ENCODE measurements around the gene KCNQ2. TPM values are rescaled to one million over a fixed set of nuclear protein-coding genes. Genes with fewer than 3 reads are reported as not detected.

KCNQ2 gene
- polyA plus RNA-seq, 3 donors: not detected

DNA sequence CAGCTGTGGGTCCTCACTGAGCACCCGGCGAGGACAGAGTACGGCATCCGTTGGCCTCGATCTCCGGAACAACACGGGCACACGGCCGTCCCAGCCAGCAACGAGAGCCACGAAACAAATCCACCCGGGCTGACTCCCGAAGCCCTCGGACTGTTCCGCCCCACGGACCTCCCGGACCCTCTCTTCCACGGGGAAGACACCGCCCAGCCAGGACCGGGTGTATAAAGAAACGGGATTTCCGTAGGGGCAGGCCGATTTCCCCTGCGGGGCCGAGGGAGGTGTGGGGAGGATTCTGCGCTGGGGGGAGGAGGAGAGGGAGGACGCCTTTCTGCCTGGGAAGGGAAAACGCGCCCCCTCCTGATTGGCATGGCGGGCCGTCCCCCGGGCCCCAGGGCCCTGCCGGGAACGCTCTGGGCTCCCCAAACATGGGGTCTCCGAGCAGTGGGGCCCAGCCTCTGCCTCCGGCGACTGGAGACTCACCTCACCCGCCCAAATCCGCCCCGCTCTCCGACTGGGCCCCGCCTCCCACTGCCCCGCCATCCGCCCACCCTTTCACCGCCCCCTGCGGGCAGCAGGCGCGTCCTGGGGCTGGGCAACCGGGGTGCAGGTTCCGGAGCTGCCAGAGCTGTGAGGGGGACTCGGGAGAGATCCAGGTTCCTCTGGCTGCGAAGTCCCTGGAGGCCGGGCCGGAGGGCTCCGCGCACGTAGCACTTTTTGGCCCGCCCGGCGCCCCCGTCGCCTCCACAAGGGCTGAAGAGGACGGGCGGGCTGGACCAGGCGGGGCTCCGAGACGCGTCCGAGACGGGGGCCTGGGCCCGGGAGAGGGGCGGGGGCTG is 47.4 kb upstream of the KCNQ2 start:
- H3K27me3 ChIP-seq (ENCODE audit: control insufficient read depth in 2 of 2, insufficient read depth in 2 of 2, low read length in 2 of 2): peaks cover 0 to 23% of the 10 kb centered on the region in 2 donors
- peaks cover 11 to 13% of the 10 kb centered on the region in 2 donors for H3K9me3 ChIP-seq (replicated peaks in 1 of 2; ENCODE audit: control insufficient read depth in 1 of 2, insufficient read depth in 1 of 2, low read length in 2 of 2)
- peak in 1 of 3 donors; percentile 23 for DNase-seq
- WGBS (ENCODE audit: insufficient coverage): under 1% methylated on average over 65 of the region's 72 CpGs
- H3K36me3 Mint-ChIP-seq: peaks cover 15 to 21% of the 10 kb centered on the region in 2 donors
- peak overlapping the region; percentile 96 for H3K4me2 ChIP-seq (replicated peaks; ENCODE audit: extremely low read depth, low read length, poor library complexity, severe bottlenecking)
- peaks cover 13 to 29% (median 23%) of the 10 kb centered on the region in 7 donors for H3K9me3 Mint-ChIP-seq
- no peaks in the 10 kb centered on the region for H3K36me3 ChIP-seq (replicated peaks in 1 of 2; ENCODE audit: control insufficient read depth in 1 of 2, insufficient read depth in 2 of 2, low read length in 2 of 2)
- H3K27me3 Mint-ChIP-seq (ENCODE audit: low read depth in 3 of 3): peaks cover 24 to 43% (median 27%) of the 10 kb centered on the region in 3 donors
- peak overlapping the region; percentile 97 for H2AFZ ChIP-seq (ENCODE audit: insufficient read depth, low read depth, low read length, poor library complexity, severe bottlenecking)
- peak overlapping the region in 1 of 7 donors; percentile 63 for H3K27ac Mint-ChIP-seq
- H3K4me3 Mint-ChIP-seq: peak overlapping the region; percentile 75 to 80
- H3K4me1 ChIP-seq (ENCODE audit: control insufficient read depth in 1 of 2, insufficient read depth in 2 of 2, low read length in 2 of 2): peaks cover 16 to 25% of the 10 kb centered on the region in 2 donors
- intact Hi-C loops (cut with micrococcal nuclease): loop anchor here (1.0 to 10.0 kb wide), 3 partner anchors 17 to 545 kb away; partner anchors contain the start of genes PTK6 (in 2 of the 2) and TCEA2 (in 1 of the 2)
- peaks cover 13% of the 10 kb centered on the region for H4K20me1 ChIP-seq (ENCODE audit: insufficient read depth, low read length)
- peaks cover 7% of the 10 kb centered on the region for H3K79me2 ChIP-seq (ENCODE audit: insufficient read depth, low read length)
- peak overlapping the region; percentile 68 for H3K9ac ChIP-seq (ENCODE audit: insufficient read depth, low read length, poor library complexity, severe bottlenecking)
- TF ChIP-seq, protein P1, sequence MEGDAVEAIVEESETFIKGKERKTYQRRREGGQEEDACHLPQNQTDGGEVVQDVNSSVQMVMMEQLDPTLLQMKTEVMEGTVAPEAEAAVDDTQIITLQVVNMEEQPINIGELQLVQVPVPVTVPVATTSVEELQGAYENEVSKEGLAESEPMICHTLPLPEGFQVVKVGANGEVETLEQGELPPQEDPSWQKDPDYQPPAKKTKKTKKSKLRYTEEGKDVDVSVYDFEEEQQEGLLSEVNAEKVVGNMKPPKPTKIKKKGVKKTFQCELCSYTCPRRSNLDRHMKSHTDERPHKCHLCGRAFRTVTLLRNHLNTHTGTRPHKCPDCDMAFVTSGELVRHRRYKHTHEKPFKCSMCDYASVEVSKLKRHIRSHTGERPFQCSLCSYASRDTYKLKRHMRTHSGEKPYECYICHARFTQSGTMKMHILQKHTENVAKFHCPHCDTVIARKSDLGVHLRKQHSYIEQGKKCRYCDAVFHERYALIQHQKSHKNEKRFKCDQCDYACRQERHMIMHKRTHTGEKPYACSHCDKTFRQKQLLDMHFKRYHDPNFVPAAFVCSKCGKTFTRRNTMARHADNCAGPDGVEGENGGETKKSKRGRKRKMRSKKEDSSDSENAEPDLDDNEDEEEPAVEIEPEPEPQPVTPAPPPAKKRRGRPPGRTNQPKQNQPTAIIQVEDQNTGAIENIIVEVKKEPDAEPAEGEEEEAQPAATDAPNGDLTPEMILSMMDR (IDR thresholded peaks at IDR 0.05): no peak
- H3K27ac ChIP-seq (ENCODE audit: low read depth in 1 of 2, low read length in 2 of 2): no peak overlapping the region
- peaks cover 12% of the 10 kb centered on the region for H3K4me1 Mint-ChIP-seq
- peak overlapping the region; percentile 32 to 83 (median 68) for H3K4me3 ChIP-seq (replicated peaks in 1 of 3; ENCODE audit: low read depth in 2 of 3, low read length in 3 of 3)

- peak overlapping the region; percentile 97 for H2AFZ ChIP-seq (ENCODE audit: insufficient read depth, low read depth, low read length, poor library complexity, severe bottlenecking)
These were observed 46.7 kb upstream of the KCNQ2 start for GRCh38 chr20:63518946-63519667.

More at GRCh38 chr20:63518946-63519667, 46.7 kb upstream of the KCNQ2 start:
- DNase-seq: no peak
- Mint-ChIP-seq H3K27ac (peak overlapping the region in 1 of 7 donors; percentile 63), H3K27me3 (ENCODE audit: low read depth in 3 of 3) (peaks cover 23 to 45% (median 33%) of the 10 kb centered on the region in 3 donors), H3K36me3 (peaks cover 15 to 21% of the 10 kb centered on the region in 2 donors), H3K9me3 (peaks cover 17 to 33% (median 28%) of the 10 kb centered on the region in 7 donors), H3K4me1 (peaks cover 15% of the 10 kb centered on the region), H3K4me3 (peak overlapping the region; percentile 75 to 80)
- Histone ChIP-seq H3K27me3 (ENCODE audit: control insufficient read depth in 2 of 2, insufficient read depth in 2 of 2, low read length in 2 of 2) (peaks cover 0 to 23% of the 10 kb centered on the region in 2 donors), H3K9ac (ENCODE audit: insufficient read depth, low read length, poor library complexity, severe bottlenecking) (peak overlapping the region; percentile 68), H3K4me3 (replicated peaks in 1 of 3; ENCODE audit: low read depth in 2 of 3, low read length in 3 of 3) (peak overlapping the region in 2 of 3 experiments; percentile 32 to 83), H3K4me1 (ENCODE audit: control insufficient read depth in 1 of 2, insufficient read depth in 2 of 2, low read length in 2 of 2) (peaks cover 16 to 25% of the 10 kb centered on the region in 2 donors), H3K79me2 (ENCODE audit: insufficient read depth, low read length) (peaks cover 7% of the 10 kb centered on the region), H3K36me3 (replicated peaks in 1 of 2; ENCODE audit: control insufficient read depth in 1 of 2, insufficient read depth in 2 of 2, low read length in 2 of 2) (no peaks in the 10 kb centered on the region), H3K27ac (ENCODE audit: low read depth in 1 of 2, low read length in 2 of 2) (no peak overlapping the region), H3K4me2 (replicated peaks; ENCODE audit: extremely low read depth, low read length, poor library complexity, severe bottlenecking) (peak overlapping the region; percentile 96), H4K20me1 (ENCODE audit: insufficient read depth, low read length) (peaks cover 13% of the 10 kb centered on the region), H3K9me3 (replicated peaks in 1 of 2; ENCODE audit: control insufficient read depth in 1 of 2, insufficient read depth in 1 of 2, low read length in 2 of 2) (peaks cover 16 to 20% of the 10 kb centered on the region in 2 donors)
- WGBS (ENCODE audit: insufficient coverage): 82% methylated on average over 29 of the region's 32 CpGs
- intact Hi-C loops (cut with micrococcal nuclease): no loop called here
- TF ChIP-seq, protein P1 (IDR thresholded peaks at IDR 0.05): no peak
